HG03460 (cell line): ENCODE data around the gene HSD3B1.
"Not testable (repeated sequence)": the region's sequence is repeated elsewhere in the genome, so short reads cannot be mapped to it uniquely, and the experiment has no call there.

ENCODE experiments used
- ATAC-seq: cut with Tn5 transposase; IDR thresholded peaks from one replicate; pipeline ENCODE4 v1.9.1; 2021; ENCODE audit not compliant: unreplicated experiment

The HSD3B1 gene

DNA sequence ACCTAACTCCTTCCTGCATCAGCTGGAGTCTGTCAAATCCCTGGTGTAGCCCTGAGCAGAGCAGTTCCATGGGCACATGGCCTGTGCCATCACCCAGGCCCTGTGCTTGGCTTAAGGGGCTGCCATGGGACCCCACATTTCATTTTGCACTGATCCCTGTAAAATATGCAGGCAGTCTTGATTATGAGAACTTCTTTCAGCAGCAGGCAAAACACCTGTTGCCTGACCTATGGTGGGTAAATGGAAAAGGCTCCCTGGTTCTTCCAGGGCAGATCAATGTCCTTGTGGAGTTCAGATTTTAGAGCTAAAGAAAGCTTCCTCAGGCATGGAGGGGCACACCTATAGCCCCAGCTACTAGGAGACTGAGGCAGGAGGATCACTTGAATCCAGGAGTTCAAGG lies 44.2 kb downstream of the HSD3B1 start:
- no peak for ATAC-seq

DNA sequence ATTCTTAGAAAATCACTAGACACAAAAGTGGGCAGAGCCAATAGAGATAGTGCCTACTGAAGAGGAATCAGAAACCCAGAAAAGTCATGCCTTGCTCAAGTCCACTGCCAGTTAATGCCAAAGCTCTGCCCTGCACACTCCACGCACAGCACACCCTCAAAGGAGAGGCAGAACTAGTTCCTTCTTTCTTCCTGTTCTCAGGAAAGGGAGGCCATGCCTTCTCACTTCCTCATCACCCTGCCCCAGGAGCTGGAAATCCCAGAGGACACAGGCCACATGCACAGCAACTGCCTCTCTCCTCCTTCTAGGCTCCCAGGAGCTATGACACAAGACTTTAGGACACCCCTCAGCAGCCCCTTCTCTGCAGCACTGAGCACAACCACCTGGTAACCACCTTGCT lies 45.6 kb downstream of the HSD3B1 start:
- not testable (repeated sequence) for ATAC-seq

- ATAC-seq, result not testable (repeated sequence)
Observed at GRCh38 chr1:119553302-119554071, 46.5 kb downstream of the HSD3B1 start.

DNA sequence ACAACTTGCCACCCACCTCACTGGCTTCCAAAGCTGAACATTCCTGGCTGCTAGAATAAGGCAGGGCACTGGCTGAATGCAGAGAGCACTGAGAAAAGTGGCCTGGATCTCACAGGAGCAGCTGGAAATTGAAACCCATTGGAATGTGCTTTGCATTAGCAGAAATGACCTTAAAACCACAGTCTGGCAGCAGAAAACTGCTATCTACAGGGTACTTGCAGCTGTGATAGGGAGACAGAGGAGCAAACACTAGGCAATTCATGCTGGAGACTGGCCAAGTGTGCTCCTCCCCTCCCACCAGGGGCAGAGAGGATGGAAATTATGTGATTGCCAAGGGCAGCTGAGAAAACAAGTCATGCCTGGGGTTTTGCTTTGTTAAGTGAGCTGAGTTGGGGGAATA lies 47.2 kb downstream of the HSD3B1 start:
- ATAC-seq, result no peak

DNA sequence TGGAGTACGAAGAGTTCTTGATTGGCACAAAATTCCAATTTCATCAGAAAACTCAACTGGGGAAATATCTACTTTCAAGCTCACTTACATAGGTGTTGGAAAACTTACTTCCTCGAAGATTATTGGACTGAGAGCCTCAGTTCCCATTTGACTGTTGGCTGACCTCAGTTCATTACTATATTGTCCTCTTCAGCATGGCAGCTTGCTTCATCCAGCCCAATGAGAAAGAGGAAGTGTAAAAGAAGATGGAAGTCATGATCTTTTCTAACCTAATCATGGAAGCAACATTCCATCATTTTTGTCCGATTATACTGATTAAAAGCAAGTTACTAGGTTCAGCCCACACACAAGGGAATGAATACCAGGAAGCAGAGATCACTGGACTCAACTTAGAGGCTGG lies 49.4 kb downstream of the HSD3B1 start:
- no peak for ATAC-seq

GRCh38 chr1:119560402-119560801 lies 53.4 kb downstream of the HSD3B1 start:
- not testable (repeated sequence) for ATAC-seq

- no peak for ATAC-seq
Observed at GRCh38 chr1:119564548-119564947, 57.5 kb downstream of the HSD3B1 start.
